Sigmoid colon (tissue), 4 donors: ENCODE data around the gene NOL4L.

Experiments used
- EP300 ChIP-seq, 4 donors: sonication (generic); formaldehyde crosslinking; IDR thresholded peaks; one replicate each; pipeline ENCODE4 v1.6.1; 2017; ENCODE audit warnings: antibody characterized with exemption in 4 of 4
- POLR2A ChIP-seq, 2 donors: fragments of 450-650 bp; IDR thresholded peaks; one replicate each; pipeline ENCODE4 v1.6.1; 2016; ENCODE audit warnings: antibody characterized with exemption in 2 of 2, mild to moderate bottlenecking in 2 of 2, moderate library complexity in 2 of 2
- POLR2AphosphoS5 ChIP-seq, 4 donors: sonication (generic); formaldehyde crosslinking; IDR thresholded peaks; one replicate each; pipeline ENCODE4 v1.6.1; 2017; ENCODE audit warnings: antibody characterized with exemption in 4 of 4
- TF ChIP-seq, protein P1 (sequence below), 4 experiments: fragments of 450-650 bp in 3 of 4; fragments of 200-600 bp in 1 of 4; IDR thresholded peaks; one replicate each; pipeline ENCODE4 v1.5.1; 2016 to 2019; ENCODE audit warnings: antibody characterized with exemption in 4 of 4, mild to moderate bottlenecking in 3 of 4, moderate library complexity in 2 of 4

GRCh38 chr20:32396646-32397160 lies 188.4 kb downstream of the NOL4L start:
- TF ChIP-seq, protein P1, sequence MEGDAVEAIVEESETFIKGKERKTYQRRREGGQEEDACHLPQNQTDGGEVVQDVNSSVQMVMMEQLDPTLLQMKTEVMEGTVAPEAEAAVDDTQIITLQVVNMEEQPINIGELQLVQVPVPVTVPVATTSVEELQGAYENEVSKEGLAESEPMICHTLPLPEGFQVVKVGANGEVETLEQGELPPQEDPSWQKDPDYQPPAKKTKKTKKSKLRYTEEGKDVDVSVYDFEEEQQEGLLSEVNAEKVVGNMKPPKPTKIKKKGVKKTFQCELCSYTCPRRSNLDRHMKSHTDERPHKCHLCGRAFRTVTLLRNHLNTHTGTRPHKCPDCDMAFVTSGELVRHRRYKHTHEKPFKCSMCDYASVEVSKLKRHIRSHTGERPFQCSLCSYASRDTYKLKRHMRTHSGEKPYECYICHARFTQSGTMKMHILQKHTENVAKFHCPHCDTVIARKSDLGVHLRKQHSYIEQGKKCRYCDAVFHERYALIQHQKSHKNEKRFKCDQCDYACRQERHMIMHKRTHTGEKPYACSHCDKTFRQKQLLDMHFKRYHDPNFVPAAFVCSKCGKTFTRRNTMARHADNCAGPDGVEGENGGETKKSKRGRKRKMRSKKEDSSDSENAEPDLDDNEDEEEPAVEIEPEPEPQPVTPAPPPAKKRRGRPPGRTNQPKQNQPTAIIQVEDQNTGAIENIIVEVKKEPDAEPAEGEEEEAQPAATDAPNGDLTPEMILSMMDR (IDR thresholded peaks at IDR 0.05) = no peak
- TF ChIP-seq POLR2AphosphoS5 (IDR thresholded peaks at IDR 0.05) (no peak), POLR2A (IDR thresholded peaks at IDR 0.05) (no peak), EP300 (IDR thresholded peaks at IDR 0.05) (no peak)
